HG02610 (cell line): ENCODE measurements around the gene DENND2A.
"Not testable (repeated sequence)": the region's sequence is repeated elsewhere in the genome, so short reads cannot be mapped to it uniquely, and the experiment has no call there.

Experiments
- ATAC-seq: cut with Tn5 transposase; IDR thresholded peaks from one replicate; pipeline ENCODE4 v1.9.1; 2021; ENCODE audit warnings: mild to moderate bottlenecking, moderate library complexity; ENCODE audit not compliant: unreplicated experiment

DENND2A gene

DNA sequence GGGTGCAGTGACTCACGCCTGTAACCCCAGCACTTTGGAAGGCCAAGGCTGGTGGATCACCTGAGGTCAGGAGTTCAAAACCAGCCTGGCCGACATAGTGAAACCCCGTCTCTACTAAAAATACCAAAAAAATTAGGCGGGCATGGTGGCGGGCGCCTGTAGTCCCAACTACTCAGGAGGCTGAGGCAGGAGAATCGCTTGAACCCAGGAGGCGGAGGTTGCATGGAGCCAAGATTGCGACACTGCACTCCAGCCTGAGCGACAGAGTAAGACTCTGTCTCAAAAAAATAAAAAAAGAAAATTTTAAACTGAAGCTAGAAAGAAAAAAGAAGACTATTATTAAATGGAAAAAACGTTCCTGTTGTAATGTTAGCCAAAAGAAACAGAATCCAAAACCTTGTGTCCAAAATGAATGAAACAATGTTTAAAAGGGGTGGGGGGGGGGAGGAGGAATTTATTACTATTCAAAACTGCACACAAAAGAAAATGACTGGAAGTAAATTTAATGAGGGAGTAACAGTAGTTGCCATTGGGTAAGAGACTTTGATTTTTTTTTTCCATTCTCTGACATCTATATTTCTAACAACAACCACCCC is 20.6 kb downstream of the DENND2A start:
- ATAC-seq = not testable (repeated sequence)

- no peak for ATAC-seq
Observed at GRCh38 chr7:140619176-140619575, 21.4 kb downstream of the DENND2A start.

- ATAC-seq = no peak
Observed at GRCh38 chr7:140618306-140618705, 22.3 kb downstream of the DENND2A start.

- ATAC-seq = no peak
Observed at GRCh38 chr7:140617081-140617480, 23.5 kb downstream of the DENND2A start.

GRCh38 chr7:140616328-140616727 is 24.3 kb downstream of the DENND2A start:
- ATAC-seq = no peak

DNA sequence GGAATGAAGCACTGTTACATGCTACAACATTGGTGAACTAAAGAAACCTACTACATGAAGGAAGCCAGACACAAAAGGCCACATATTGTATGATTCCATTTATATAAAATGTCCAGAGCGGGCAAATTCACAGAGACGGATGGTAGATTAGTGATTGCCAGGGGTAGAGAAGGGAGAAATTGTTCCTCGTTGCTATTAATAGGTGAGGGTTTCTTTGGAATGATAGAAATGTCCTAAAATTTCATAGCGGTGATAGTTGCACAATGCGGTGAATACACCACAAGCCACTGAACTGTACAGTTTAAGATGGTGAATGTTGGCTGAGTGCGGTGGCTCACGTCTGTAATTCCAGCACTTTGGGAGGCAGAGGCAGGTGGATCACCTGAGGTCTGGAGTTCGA is 29.0 kb downstream of the DENND2A start:
- ATAC-seq = no peak

- ATAC-seq = no peak
Observed at GRCh38 chr7:140610204-140611165, 30.1 kb downstream of the DENND2A start.

GRCh38 chr7:140609646-140610045 is 31.0 kb downstream of the DENND2A start:
- ATAC-seq = no peak

DNA sequence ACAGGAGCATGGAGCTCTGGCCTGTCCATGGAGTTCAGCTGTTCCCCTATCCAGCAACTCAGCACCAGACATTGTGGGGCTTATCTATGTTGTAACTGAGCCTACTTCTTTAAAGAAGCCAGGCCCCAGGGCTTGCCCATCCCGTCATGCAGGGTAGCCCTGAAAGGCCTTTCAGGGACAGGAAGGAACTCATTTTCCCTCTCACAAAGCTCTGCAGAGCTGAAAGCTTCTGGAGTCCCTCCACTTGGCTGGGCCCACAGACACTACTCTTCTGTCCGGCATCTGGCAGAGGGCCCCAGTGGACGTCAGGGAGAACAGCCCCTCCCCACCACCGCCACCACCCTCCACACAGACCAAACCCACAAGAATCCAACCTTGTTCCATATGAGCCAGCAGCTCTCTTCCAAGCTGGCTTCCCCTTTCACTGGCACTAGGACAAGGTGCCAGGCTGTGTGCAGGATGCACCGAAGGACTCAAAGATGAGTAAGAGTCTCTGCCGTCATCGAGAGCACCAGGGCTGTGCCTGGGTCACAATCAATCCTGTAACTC is 33.1 kb downstream of the DENND2A start:
- no peak for ATAC-seq

DNA sequence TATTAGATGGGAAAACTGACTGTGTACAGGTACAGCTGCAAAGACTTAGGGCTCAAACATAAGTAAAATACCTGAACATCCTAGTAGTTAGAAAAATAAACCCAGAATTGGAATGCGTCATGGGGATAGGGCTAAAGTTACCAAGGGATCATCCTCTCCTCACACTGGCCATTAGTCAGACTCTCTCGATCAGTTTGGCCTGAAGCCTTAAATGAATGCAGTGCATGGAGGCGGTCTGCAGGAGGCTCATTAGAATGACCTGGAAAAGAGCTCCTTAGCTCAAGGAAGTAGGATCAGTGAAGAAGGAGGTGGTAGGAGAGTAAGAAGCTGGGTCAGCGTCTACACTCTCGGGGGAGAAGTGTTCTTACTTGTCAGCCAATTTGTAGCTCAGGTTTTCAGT is 35.3 kb downstream of the DENND2A start:
- ATAC-seq = no peak

DNA sequence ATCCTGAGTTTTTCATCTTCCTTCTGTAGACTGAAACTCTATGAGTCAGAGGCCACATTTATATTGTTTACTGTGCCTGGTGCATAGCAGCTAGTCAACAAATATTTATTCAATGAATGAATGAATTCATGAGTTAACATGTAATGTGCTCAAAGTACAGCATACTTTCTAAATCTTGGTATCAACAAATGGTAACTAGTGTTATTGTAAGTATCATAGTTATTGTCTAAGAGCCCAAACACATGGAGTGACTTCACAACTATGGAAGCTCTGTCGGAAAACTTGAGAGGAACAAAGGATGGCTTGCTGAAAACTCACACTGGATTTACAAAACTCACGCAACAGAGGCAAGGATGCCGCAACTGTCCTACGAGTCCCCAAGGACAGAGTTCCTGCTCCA is 35.9 kb downstream of the DENND2A start:
- no peak for ATAC-seq

DNA sequence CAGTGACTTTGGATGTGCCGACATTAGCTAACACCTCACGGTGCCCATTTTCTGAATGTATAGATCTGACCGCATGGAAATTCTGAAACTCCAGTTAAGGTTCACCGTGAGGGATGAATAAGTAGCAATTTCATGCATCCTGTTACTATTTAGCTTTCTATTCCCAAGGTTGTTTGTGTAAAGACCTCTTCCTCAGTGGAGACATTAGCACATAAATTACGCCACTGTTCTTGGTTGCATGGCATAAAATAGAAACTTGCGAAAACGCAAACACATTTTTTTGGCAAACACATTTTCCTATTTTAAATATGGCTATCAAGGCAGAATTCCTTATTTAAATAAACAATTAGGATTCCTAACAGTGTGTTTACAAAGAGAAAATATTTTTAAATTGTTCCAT is 36.5 kb downstream of the DENND2A start:
- ATAC-seq = no peak

GRCh38 chr7:140601566-140602174 is 38.9 kb downstream of the DENND2A start:
- no peak for ATAC-seq

GRCh38 chr7:140600341-140600740 is 40.3 kb downstream of the DENND2A start:
- no peak for ATAC-seq

DNA sequence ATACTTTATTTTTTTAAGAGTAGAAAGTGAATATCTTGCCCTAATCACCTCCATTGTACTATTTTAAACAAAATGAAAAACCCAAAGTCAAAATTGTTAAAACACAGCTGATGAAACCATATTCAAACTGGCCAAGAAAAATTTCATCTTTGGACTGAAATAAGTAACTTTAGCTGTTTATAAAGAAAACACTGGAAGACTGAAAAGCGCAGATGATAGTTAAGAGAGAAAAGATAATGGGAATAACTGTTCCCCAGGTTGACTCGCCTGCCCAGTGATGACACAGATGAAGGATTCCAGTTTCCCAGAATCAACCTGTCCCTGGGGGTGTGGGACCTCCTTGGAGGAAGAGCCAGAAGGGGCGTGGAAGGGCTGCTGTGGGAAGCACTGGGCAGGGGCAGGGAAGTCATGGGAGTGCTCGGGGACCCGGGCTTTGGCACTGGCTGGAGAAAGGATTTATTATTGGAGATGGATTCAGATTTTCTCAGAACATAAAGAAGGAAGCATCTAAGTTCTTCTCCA is 43.1 kb downstream of the DENND2A start:
- ATAC-seq = no peak

- ATAC-seq = no peak
Observed at GRCh38 chr7:140596519-140597427, 43.8 kb downstream of the DENND2A start.

DNA sequence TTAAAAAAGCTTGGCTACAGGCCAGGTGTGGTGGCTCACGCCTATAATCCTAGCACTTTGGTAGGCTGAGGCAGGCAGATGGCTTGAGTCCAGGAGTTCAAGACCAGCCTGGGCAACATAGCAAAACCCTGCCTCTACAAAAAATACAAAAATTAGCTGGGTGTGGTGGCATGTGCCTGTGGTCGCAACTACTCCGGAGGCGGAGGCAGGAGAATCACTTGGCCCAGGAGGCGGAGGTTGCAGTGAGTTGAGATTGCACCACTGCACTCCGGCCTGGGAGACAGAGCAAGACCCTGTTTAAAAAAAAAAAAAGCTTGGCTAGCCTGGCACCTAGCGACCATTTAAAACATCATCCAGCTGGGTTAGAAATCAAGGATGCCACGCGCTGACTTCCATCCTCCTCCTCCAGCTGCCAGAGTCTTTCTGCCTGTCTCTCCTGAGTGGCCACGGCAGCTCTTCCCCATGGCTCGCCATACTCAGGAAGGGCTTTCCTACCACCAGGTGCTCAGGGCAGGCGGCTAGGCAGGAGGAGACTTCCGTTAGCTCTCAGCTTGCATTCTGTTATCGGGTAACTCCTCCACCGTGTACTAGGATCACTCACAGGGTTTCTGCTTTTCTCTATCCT is 45.0 kb downstream of the DENND2A start:
- ATAC-seq = no peak

GRCh38 chr7:140594131-140594691 is 46.4 kb downstream of the DENND2A start:
- ATAC-seq = no peak

DNA sequence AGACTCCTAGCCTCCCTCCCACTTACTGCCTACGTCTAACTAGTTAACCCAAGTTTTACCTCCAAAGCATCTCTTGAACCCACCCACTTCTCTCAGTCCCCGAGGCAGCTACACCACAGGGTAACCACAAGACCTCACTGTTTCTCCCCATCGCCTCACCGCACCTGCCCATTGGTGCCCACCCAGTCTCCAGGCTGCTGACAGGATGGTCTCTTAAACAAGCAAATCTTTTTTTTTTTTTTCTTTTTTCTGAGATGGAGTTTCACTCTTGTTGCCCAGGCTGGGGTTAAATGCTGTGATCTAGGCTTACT is 47.0 kb downstream of the DENND2A start:
- no peak for ATAC-seq
